OCI-LY1 (cell line): Measurements from ENCODE around the gene PHF2.

Experiments used
- H2AFZ ChIP-seq: fragments of 200-600 bp; sonication (generic), shearing (Covaris generic); 2 replicates; pipeline ENCODE4 v1.6.0; 2014; ENCODE audit warnings: antibody characterized with exemption, mild to moderate bottlenecking, low read length
- H3F3A ChIP-seq: fragments of 200-600 bp; sonication (generic), shearing (Covaris generic); 2 replicates; pipeline ENCODE4 v1.6.0; 2014; ENCODE audit warnings: mild to moderate bottlenecking, antibody characterized with exemption, low read length, moderate library complexity; ENCODE audit not compliant: insufficient read depth
- H3K27ac ChIP-seq: fragments of 200-600 bp; sonication (generic); 2 replicates; pipeline ENCODE4 v1.5.1; 2014; ENCODE audit warnings: low read length, mixed run types, mild to moderate bottlenecking, low read depth; ENCODE audit not compliant: poor library complexity, severe bottlenecking
- H3K27me3 ChIP-seq: fragments of 200-600 bp; sonication (generic); 2 replicates; pipeline ENCODE4 v1.6.0; 2014; ENCODE audit warnings: antibody characterized with exemption, mild to moderate bottlenecking, low read length, moderate library complexity; ENCODE audit not compliant: insufficient read depth
- H3K36me3 ChIP-seq: fragments of 200-600 bp; sonication (generic); 2 replicates; pipeline ENCODE4 v1.6.1; 2014; ENCODE audit warnings: mild to moderate bottlenecking, antibody characterized with exemption, low read length, moderate library complexity, mixed read lengths; ENCODE audit not compliant: insufficient read depth
- H3K4me1 ChIP-seq: fragments of 200-600 bp; sonication (generic); 2 replicates; pipeline ENCODE4 v1.5.1; 2014; ENCODE audit warnings: mild to moderate bottlenecking, low read length, moderate library complexity; ENCODE audit not compliant: insufficient read depth, severe bottlenecking
- H3K4me2 ChIP-seq: fragments of 200-600 bp; sonication (generic), shearing (Covaris generic); 2 replicates; pipeline ENCODE4 v1.6.1; 2014; ENCODE audit warnings: low read length
- H3K4me3 ChIP-seq: fragments of 200-600 bp; sonication (generic); 2 replicates; pipeline ENCODE4 v1.5.1; 2014; ENCODE audit warnings: low read length, low read depth, mild to moderate bottlenecking, mixed read lengths; ENCODE audit not compliant: poor library complexity, severe bottlenecking
- H3K79me2 ChIP-seq: fragments of 200-600 bp; shearing (Covaris generic); 2 replicates; pipeline ENCODE4 v1.6.1; 2016; ENCODE audit warnings: mixed run types, low read length, mixed read lengths; ENCODE audit not compliant: insufficient read depth
- H3K9ac ChIP-seq: fragments of 200-600 bp; sonication (generic), shearing (Covaris generic); 2 replicates; pipeline ENCODE4 v1.6.1; 2014; ENCODE audit warnings: mild to moderate bottlenecking, low read length, mixed read lengths
- H3K9me2 ChIP-seq: fragments of 200-600 bp; sonication (generic), shearing (Covaris generic); 2 replicates; pipeline ENCODE4 v1.6.1; 2014; ENCODE audit warnings: low read depth, mild to moderate bottlenecking, low read length, mixed read lengths
- H3K9me3 ChIP-seq: fragments of 200-600 bp; shearing (Covaris generic); 2 replicates; pipeline ENCODE4 v1.6.1; 2014; ENCODE audit warnings: low read length, mixed read lengths
- H4K20me1 ChIP-seq: fragments of 200-600 bp; sonication (generic), shearing (Covaris generic); 2 replicates; pipeline ENCODE4 v1.6.0; 2016; ENCODE audit warnings: mild to moderate bottlenecking, low read length; ENCODE audit not compliant: insufficient read depth
- CTCF ChIP-seq: fragments of 200-600 bp; sonication (generic), shearing (Covaris generic); IDR thresholded peaks from 2 replicates; pipeline ENCODE4 v1.5.1; 2017; ENCODE audit warnings: mild to moderate bottlenecking, antibody characterized with exemption, low read length, moderate library complexity, mixed read lengths
- EZH2 ChIP-seq: fragments of 200-600 bp; sonication (generic), shearing (Covaris generic); IDR thresholded peaks from 2 replicates; pipeline ENCODE4 v1.8.0; 2017; ENCODE audit warnings: borderline replicate concordance, mixed run types, mild to moderate bottlenecking, antibody characterized with exemption, low read length, moderate library complexity, mixed read lengths

The PHF2 gene

GRCh38 chr9:93558503-93558902 lies 17.9 kb upstream of the PHF2 start:
- no peak overlapping the region for H3K9ac ChIP-seq
- H3K79me2 ChIP-seq = no peaks in the 10 kb centered on the region
- no peaks in the 10 kb centered on the region for H3K9me3 ChIP-seq
- TF ChIP-seq EZH2 = no peak
- TF ChIP-seq CTCF = no peak
- no peak overlapping the region for H3K4me2 ChIP-seq
- H3K4me3 ChIP-seq = no peak overlapping the region
- no peaks in the 10 kb centered on the region for H3K4me1 ChIP-seq
- no peaks in the 10 kb centered on the region for H3K27me3 ChIP-seq
- H4K20me1 ChIP-seq = no peaks in the 10 kb centered on the region
- peaks cover 86% of the 10 kb centered on the region for H3K36me3 ChIP-seq
- no peak overlapping the region for H3K27ac ChIP-seq
- H3K9me2 ChIP-seq = no peaks in the 10 kb centered on the region
- no peaks in the 10 kb centered on the region for H3F3A ChIP-seq
- H2AFZ ChIP-seq = no peak overlapping the region

- no peaks in the 10 kb centered on the region for H3K27me3 ChIP-seq
- no peaks in the 10 kb centered on the region for H3K79me2 ChIP-seq
- no peak for TF ChIP-seq EZH2
- no peak for TF ChIP-seq CTCF
- H3F3A ChIP-seq = no peaks in the 10 kb centered on the region; the same call in 1 of the 2 replicates
- H3K9me2 ChIP-seq = no peaks in the 10 kb centered on the region
- H4K20me1 ChIP-seq = no peaks in the 10 kb centered on the region
- H3K4me3 ChIP-seq = no peak overlapping the region
- no peak overlapping the region for H3K9ac ChIP-seq
- no peaks in the 10 kb centered on the region for H3K9me3 ChIP-seq
- no peak overlapping the region for H2AFZ ChIP-seq
- no peak overlapping the region for H3K4me2 ChIP-seq
- H3K4me1 ChIP-seq = peaks cover 1% of the 10 kb centered on the region
- peaks cover 82% of the 10 kb centered on the region for H3K36me3 ChIP-seq
- no peak overlapping the region for H3K27ac ChIP-seq
Measured at GRCh38 chr9:93560991-93561390, 15.4 kb upstream of the PHF2 start.

- Histone ChIP-seq H4K20me1 (no peaks in the 10 kb centered on the region), H3K4me1 (peaks cover 8% of the 10 kb centered on the region), H3K36me3 (peaks cover 72% of the 10 kb centered on the region), H3K9me2 (no peaks in the 10 kb centered on the region), H3K79me2 (no peaks in the 10 kb centered on the region), H2AFZ (no peak overlapping the region), H3K4me3 (no peak overlapping the region), H3K9me3 (no peaks in the 10 kb centered on the region), H3F3A (no peaks in the 10 kb centered on the region; the same call in 1 of the 2 replicates), H3K9ac (no peak overlapping the region), H3K27me3 (no peaks in the 10 kb centered on the region), H3K27ac (no peak overlapping the region), H3K4me2 (no peak overlapping the region)
- TF ChIP-seq CTCF (no peak), EZH2 (no peak)
Measured at GRCh38 chr9:93562157-93562556, 14.2 kb upstream of the PHF2 start.
